ENCODE measurements around the gene LUC7L3.

Gene LUC7L3

GRCh38 chr17:50684612-50685333, 34.6 kb upstream of the LUC7L3 start:
- no peaks in the 10 kb centered on the region for H3K36me3 Mint-ChIP-seq (ENCODE audit: low read depth)
- peaks cover 81% of the 10 kb centered on the region for H3K4me1 Mint-ChIP-seq
- peaks cover 18% of the 10 kb centered on the region for H3K27me3 Mint-ChIP-seq (ENCODE audit: low read depth, poor library complexity)
- H3K9me3 Mint-ChIP-seq: no peaks in the 10 kb centered on the region
- peak; percentile 55 for DNase-seq
- TF ChIP-seq CTCF (IDR thresholded peaks at IDR 0.05): no peak
- H3K27ac Mint-ChIP-seq: peak overlapping the region; percentile 98
- H3K4me3 Mint-ChIP-seq: peak overlapping the region; percentile 70

GRCh38 chr17:50685334-50685665, 34.1 kb upstream of the LUC7L3 start:
- peaks cover 16% of the 10 kb centered on the region for H3K27me3 Mint-ChIP-seq (ENCODE audit: low read depth, poor library complexity)
- H3K27ac Mint-ChIP-seq: no peak overlapping the region
- H3K9me3 Mint-ChIP-seq: no peaks in the 10 kb centered on the region
- no peak overlapping the region for H3K4me3 Mint-ChIP-seq
- no peaks in the 10 kb centered on the region for H3K36me3 Mint-ChIP-seq (ENCODE audit: low read depth)
- no peak for TF ChIP-seq CTCF (IDR thresholded peaks at IDR 0.05)
- H3K4me1 Mint-ChIP-seq: peaks cover 86% of the 10 kb centered on the region
- DNase-seq: no peak

DNA sequence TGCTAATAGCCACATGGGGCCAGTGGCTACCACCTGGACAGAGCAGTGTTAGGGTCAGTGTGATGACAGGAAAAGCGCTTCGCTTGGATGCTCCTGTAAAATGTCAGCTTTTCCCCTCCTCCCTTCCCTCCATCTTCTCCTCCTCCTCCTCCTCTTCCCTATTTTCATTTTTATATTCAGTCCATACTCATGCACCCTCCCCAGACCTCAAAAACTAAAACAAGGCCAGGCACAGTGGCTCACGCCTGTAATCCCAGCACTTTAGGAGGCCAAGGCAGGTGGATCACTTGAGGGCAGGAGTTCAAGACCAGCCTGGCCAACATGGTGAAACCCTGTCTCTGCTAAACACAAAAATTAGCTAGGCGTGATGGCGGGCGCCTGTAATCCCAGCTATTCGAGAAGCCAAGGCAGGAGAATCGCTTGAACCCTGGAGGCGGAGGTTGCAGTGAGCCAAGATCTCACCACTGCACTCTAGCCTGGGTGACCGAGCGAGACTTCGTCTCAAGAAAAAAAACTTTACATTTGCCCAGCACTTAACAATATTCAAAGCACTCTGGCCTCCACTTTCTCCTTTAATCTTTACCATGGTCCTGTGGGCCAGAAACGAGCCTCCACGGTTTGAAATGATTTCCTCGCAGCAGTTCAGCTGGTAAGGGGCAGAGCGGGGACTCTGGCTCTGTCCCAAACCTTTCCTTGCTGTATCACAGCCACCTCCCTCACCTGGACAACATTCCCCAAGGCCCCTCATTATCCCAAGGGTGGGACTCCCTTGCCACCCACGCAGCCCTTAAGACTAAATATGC, 33.5 kb upstream of the LUC7L3 start:
- no peak for DNase-seq
- Mint-ChIP-seq H3K9me3 (no peaks in the 10 kb centered on the region), H3K4me3 (no peak overlapping the region), H3K4me1 (peaks cover 91% of the 10 kb centered on the region), H3K36me3 (ENCODE audit: low read depth) (no peaks in the 10 kb centered on the region), H3K27me3 (ENCODE audit: low read depth, poor library complexity) (peaks cover 14% of the 10 kb centered on the region), H3K27ac (peak overlapping the region; percentile 88)
- no peak for TF ChIP-seq CTCF (IDR thresholded peaks at IDR 0.05)

DNA sequence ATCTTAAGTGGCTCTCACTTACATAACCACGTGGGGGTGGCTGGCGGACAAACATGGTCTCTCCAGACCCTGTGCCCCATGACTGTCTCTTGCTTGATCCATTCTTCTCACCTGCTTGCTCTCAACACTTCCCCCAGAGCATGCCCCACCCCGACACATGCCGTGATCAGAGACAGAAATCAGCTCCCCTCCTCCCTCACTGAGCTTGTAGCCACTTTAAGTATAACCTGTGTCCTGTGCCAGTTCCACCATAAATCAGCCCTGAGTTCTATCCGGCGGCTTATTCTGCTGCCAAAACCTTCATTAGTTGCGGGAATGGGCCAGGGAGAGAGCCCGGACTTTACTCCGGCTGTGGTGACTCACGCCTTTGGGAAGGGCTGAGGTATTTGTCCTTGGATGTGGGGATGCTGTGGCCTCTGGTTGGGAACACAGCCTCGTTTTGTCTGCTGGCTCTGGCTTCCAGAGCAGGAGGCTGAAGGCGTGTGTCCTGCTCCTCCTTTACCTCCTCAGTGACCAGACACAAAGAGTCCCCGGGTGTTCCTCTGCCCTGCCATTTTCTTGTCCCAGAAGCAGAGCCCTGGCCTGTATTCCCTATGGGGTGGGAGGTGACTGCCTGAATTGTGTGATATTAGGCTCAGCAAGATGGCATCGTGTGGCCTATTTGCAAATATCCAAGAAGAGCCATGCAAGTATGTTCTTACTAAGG, 32.8 kb upstream of the LUC7L3 start:
- DNase-seq: no peak
- Mint-ChIP-seq H3K4me3 (no peak overlapping the region), H3K36me3 (ENCODE audit: low read depth) (no peaks in the 10 kb centered on the region), H3K27me3 (ENCODE audit: low read depth, poor library complexity) (peaks cover 11% of the 10 kb centered on the region), H3K9me3 (no peaks in the 10 kb centered on the region), H3K27ac (peak overlapping the region; percentile 88), H3K4me1 (peaks cover 91% of the 10 kb centered on the region)
- no peak for TF ChIP-seq CTCF (IDR thresholded peaks at IDR 0.05)

GRCh38 chr17:50687200-50688066, 32.0 kb upstream of the LUC7L3 start:
- no peaks in the 10 kb centered on the region for H3K9me3 Mint-ChIP-seq
- H3K4me1 Mint-ChIP-seq: peaks cover 91% of the 10 kb centered on the region
- DNase-seq: no peak
- no peaks in the 10 kb centered on the region for H3K36me3 Mint-ChIP-seq (ENCODE audit: low read depth)
- H3K4me3 Mint-ChIP-seq: no peak overlapping the region
- TF ChIP-seq CTCF (IDR thresholded peaks at IDR 0.05): no peak
- H3K27ac Mint-ChIP-seq: no peak overlapping the region
- peaks cover 8% of the 10 kb centered on the region for H3K27me3 Mint-ChIP-seq (ENCODE audit: low read depth, poor library complexity)
